UCSD-AML1 (cell line): ENCODE measurements around the gene MRPL21.
"Not testable (repeated sequence)": the region's sequence is repeated elsewhere in the genome, so short reads cannot be mapped to it uniquely, and the experiment has no call there.

Experiments used
- DNase-seq: peaks from one replicate; lab custom pipeline; 2025; ENCODE audit not compliant: unreplicated experiment; lab: John Stamatoyannopoulos, UW

MRPL21 gene

GRCh38 chr11:68913188-68913587 lies 9.6 kb upstream of the MRPL21 start:
- no peak for DNase-seq

- DNase-seq, result no peak
These were observed 8.6 kb upstream of the MRPL21 start for GRCh38 chr11:68912254-68912653.

DNA sequence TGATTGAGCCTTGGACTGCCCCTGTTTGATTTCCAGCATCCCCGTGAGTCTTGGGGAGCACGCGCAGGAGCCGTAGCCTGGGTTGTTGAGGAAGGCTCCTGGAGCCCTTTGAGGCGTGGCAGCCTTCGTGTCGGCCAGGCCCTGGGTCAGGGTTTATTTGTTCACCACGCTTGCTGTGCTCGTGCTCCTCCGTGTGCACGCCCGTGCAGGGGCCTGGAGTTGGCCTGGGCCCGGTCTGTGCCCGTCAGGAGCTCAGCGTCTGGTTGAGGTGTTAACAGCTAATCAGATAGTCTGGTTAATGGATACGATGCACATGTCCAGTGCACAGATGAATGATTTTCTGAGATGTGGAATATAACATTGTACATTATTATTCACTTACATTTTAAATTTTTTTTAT lies 8.1 kb upstream of the MRPL21 start:
- DNase-seq, result no peak

- DNase-seq, result no peak
These were observed 7.3 kb upstream of the MRPL21 start for GRCh38 chr11:68910965-68911364.

- no peak for DNase-seq
These were observed 4.6 kb upstream of the MRPL21 start for GRCh38 chr11:68908273-68908672.

DNA sequence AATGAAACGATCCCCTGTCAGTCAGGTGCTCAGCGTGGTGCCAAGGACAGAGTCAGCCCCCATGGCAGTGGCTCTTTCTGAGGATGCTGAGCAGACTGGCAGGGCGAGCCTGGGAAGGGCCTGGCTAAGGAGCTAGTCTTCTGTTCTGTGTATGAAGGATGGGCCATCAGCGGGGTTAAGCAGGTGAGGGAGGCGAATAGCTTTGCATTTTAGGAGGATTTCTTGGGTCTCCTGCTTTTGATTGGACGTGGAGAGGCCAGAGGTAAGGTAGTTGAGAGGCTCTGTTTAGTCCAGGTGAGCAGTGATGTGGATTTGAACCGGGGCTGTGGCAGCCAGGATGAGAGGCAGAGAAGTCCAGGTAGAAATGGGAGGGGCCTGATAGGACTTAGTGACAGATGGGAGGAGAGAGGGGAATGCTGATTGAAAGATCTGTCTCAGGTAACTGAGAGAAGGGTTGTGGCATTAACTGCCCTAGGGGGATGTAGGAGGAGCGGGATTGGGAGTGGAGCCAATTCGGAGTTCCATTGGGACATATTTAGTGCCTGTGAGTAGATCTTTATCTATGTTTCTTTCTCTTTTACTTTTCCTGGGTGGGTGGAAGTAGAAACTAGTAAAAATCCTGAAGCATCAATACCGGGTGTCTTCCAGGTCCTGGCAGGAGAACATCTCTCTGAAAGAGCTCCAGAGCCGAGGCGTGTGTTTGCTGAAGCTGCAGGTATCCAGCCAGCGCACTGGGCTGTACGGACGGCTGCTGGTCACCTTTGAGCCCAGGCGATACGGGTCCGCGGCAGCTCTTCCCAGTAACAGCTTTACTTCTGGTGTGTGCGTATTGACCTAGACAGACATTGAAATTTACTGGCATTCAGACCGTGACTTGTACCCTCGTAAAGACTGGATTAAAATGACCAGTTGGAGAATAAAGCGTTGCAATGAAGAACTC lies 2.1 kb upstream of the MRPL21 start:
- no peak for DNase-seq

GRCh38 chr11:68904248-68904847 lies 716 bp upstream of the MRPL21 start:
- DNase-seq, result peak; percentile 53

GRCh38 chr11:68900835-68901381 lies 2.7 kb downstream of the MRPL21 start:
- no peak for DNase-seq

- DNase-seq, result no peak
These were observed 6.2 kb downstream of the MRPL21 start for GRCh38 chr11:68897441-68897840.

- DNase-seq, result no peak
These were observed 7.3 kb downstream of the MRPL21 start for GRCh38 chr11:68896171-68896959.

DNA sequence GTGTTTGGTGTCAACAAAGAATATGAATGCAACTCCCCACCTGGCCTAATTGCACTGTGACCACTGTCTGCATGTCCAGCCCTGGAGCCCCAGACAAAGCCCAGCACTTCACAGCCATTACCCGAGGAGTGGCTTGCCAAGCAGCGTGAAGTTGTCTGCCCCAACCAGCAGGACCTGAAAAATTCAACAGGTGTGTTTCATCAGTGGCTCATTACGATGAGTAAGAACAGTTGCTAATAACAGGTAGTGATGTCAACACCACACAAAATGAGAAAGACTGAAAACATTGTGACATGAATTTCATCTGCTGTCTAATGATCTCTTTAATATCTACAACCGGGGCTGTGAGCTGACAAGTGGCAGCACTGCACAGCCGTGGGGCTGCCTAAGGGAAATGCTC lies 10.3 kb downstream of the MRPL21 start:
- DNase-seq, result no peak

DNA sequence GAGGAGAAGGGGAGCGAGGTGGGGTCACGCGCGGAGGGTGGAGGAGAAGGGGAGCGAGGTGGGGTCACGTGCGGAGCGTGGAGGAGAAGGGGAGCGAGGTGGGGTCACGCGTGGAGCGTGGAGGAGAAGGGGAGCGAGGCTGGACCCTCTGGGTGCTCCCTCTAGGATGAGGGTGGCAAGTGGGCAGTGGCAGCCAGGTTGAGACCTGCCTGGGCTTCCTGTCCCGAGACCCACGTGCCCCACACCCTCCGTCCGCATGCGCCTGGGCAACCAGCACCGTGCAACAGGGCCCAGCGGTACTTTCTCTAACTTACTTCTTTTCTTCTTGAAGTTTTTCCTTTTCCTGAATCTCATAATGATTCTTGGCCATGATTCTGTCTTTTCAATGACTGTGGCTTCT lies 11.1 kb downstream of the MRPL21 start:
- no peak for DNase-seq

DNA sequence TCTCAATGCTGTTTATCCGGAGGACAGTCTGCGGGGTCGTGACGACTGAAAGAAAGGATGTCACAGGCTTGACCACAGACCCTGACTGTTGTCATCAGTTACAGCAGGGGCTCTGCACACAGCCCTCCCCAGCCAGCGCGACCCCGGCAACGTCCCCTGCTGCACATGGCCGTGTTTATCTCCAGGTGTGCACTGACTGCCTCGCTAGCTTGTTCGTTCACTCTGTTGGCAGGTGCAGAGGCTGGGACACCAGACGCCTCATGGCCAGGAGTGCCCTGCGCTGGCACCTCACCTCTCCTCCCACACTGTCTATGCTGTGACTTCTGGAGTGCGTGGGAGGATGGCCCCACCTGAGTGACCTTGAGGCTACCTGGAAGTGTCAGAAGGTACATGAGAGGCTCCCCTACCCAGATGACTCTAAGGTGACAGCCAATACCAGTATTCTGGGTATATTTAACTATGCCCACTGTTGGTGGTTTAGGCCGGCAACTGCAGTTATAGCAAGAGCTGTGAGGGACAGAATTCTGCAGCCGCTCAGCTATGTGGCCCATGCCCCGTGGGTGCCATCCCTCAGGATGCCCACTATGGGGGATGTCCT lies 12.2 kb downstream of the MRPL21 start:
- DNase-seq, result no peak

DNA sequence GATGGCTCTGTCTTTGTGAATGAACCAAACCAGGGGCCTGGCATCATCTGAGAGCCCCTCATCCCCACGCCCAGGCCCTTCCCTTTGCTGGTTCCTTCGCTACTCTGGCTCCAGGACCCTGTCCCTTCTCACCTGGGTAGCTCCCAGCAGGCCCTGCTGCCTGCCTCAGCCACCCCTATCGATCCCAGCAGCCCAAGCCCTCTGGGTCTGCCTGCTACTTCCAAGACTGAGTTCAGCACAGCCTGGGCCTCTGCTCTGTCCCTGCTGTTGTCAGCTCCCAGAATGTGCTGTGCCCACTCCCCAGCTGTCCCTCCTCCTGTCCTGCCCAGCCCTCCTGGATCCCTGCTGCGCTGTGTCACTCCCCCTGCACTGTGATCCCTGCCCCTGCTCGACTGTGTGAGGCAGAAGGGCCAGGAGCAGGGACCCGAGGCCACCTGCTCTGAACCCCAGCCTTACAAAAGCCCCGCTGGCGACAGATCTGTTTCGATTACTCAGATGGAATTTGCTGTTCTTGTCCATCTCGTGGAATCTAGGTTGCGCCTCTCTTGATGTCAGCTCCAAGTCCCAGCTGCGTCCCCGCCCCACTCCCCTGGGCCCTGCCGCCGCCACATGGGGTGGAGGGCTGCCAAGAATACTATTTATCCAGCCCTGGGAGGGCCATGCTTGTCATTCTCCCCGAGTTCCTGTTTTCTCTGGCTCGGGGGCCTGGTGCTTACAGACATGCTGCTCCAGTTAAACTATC lies 13.0 kb downstream of the MRPL21 start:
- no peak for DNase-seq

- DNase-seq, result no peak
These were observed 13.6 kb downstream of the MRPL21 start for GRCh38 chr11:68889948-68890446.

DNA sequence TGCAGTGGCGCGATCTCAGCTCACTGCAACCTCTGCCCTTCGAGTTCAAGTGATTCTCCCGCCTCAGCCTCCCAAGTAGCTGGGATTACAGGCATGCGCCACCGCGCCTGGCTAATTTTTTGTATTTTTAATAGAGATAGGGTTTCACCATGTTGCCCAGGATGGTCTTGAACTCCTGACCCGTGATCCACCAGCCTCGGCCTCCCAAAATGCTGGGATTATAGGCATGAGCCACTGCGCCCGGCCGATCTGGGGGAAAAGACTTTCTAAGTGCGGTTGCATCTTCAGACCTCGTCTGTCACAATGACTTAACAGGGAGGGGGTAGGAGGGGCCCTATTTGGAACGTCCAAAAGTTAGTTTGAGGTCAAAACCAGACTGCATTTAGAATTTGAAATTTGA lies 18.8 kb downstream of the MRPL21 start:
- not testable (repeated sequence) for DNase-seq

DNA sequence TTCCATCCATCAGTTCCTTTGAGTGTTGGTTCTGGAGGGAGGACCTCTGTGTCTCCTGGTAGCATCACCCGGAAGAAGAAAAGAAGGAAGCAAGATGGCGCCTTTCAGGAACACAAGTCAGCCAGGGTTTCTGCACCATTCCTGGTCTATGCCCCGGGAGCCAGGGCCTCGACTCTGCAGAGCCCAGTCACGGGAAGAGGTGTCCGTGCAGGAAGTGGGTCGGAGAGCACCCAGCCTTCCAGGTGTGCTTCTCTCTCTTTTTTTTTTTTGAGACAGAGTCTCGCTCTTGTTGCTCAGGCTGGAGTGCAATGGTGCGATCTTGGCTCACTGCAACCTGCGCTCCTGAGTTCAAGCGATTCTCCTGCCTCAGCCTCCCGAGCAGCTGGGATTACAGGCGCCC lies 21.2 kb downstream of the MRPL21 start:
- no peak for DNase-seq

DNA sequence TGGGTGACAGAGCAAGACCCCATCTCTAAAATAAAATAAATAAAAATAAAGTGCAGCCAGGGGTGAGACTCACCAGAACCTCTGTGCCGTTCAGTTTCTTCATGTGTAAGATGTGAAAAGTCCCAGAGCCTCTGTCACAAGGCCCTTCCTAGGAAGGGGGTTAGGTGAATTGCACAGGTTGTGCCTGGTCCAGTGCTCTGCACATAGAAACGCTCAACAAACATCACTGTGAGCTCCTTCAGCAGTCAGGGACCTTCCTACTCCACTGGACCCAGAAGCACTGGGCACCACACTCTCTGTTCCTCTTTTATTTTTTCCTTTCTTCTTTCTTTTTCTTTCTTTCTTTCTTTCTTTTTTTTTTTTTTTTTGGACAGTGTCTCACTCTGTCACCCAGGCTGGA lies 22.3 kb downstream of the MRPL21 start:
- no peak for DNase-seq

DNA sequence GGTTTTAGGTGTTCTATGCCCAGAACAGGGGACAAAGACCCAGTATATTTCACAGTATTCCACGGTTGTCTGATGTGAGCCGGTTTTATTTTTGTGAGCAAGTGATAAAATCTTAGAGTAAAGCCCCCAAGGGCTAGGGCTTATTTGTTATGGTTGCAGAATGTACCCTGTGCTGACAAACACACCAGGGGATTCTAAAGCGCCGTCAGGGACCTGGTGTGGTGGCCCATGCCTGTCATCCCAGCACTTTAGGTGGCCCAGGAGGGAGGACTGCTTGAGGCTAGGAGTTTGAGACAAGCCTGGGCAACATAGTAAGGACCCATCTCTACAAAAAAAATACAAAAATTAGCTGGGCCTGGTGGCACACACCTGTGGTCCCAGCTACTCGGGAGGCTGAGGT lies 22.8 kb downstream of the MRPL21 start:
- no peak for DNase-seq

- no peak for DNase-seq
These were observed 25.6 kb downstream of the MRPL21 start for GRCh38 chr11:68878022-68878421.
